HG03103 (cell line): ENCODE measurements around the gene LNX1.
"Not testable (repeated sequence)": the region's sequence is repeated elsewhere in the genome, so short reads cannot be mapped to it uniquely, and the experiment has no call there.

Experiments used
- ATAC-seq: cut with Tn5 transposase; IDR thresholded peaks from one replicate; pipeline ENCODE4 v1.9.1; 2021; ENCODE audit warnings: low read depth; ENCODE audit not compliant: unreplicated experiment

LNX1 gene

DNA sequence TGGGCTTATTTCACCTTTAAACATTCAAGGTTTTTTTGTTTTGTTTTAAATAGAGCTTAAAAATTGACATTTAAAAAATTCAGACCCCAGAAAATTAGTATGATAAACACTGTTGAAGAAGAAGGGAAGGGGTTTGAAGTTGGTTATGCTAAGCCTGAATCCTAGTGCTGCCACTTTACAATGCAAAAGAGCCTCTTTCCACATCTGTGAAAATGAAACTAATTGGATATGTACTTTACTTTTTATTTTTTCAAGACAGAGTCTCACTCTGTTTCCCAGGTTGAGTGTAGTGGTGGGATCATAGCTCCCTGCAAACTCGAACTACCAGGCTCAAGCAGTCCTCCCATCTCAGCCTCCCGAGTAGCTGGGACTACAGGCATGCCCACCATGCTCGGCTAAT lies 172.1 kb downstream of the LNX1 start:
- ATAC-seq: no peak

- not testable (repeated sequence) for ATAC-seq
Observed at GRCh38 chr4:53409479-53409878, 181.8 kb downstream of the LNX1 start.
